Spleen (tissue), 7 donors: ENCODE measurements around the gene VPS54.

Source experiments
- POLR2A ChIP-seq, 3 donors: fragments of 450-650 bp; IDR thresholded peaks; one replicate each; pipeline ENCODE4 v1.5.1; 2017; ENCODE audit warnings: antibody characterized with exemption in 3 of 3, mild to moderate bottlenecking in 1 of 3
- TF ChIP-seq, protein P1 (sequence below), 11 experiments: fragments of 200-600 bp in 7 of 11; fragments of 450-650 bp in 4 of 11; sonication (generic) in 4 of 11; IDR thresholded peaks in 8 of 11; conservative IDR thresholded peaks in 3 of 11; 1 replicate in 7 of 11; 2 replicates in 4 of 11; pipeline versions ENCODE4 v1.4.0 to v1.8.0; 2016 to 2021; ENCODE audit warnings: antibody characterized with exemption in 11 of 11, inconsistent platforms in 4 of 11, mild to moderate bottlenecking in 1 of 11
- donor health status: DM: no; HTN: no; CAD: no; lungs with moderate emphysema.
- donor health status: DM: no; HTN: no; CAD: no.
- donor health status: DM: no; HTN: no; CAD: no.

DNA sequence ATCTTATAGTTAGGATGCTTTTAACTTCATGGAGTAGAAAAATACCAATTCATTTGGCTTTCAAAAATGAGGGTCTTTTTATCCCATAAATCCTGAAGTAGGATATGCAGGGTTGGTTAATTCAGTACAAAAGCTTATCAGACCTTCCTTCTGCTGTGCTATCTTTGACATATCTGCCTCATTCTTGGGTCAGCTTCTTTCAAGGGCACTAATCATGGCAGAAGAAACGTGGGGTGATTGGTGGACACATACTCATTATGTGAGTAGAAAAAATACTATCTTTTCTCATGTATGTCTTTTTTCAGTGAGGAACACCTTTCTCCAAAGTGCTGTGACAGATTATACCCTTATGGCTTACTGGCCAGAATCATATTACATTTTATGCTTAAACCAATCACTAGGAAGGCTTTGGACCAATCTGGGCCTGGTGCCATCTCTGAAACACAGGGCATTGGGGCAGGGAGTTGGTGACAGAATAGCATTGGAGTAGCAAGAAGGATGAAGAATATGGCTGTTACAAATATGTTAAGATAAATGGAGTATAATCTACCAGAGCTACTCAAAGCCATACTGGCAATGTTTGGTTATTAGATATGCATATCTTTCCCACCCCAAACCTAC, 167.4 kb downstream of the VPS54 start:
- TF ChIP-seq, protein P1, sequence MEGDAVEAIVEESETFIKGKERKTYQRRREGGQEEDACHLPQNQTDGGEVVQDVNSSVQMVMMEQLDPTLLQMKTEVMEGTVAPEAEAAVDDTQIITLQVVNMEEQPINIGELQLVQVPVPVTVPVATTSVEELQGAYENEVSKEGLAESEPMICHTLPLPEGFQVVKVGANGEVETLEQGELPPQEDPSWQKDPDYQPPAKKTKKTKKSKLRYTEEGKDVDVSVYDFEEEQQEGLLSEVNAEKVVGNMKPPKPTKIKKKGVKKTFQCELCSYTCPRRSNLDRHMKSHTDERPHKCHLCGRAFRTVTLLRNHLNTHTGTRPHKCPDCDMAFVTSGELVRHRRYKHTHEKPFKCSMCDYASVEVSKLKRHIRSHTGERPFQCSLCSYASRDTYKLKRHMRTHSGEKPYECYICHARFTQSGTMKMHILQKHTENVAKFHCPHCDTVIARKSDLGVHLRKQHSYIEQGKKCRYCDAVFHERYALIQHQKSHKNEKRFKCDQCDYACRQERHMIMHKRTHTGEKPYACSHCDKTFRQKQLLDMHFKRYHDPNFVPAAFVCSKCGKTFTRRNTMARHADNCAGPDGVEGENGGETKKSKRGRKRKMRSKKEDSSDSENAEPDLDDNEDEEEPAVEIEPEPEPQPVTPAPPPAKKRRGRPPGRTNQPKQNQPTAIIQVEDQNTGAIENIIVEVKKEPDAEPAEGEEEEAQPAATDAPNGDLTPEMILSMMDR (IDR thresholded peaks at IDR 0.05 in 8 of 11, conservative IDR thresholded peaks at IDR 0.05 in 3 of 11) = no peak
- TF ChIP-seq POLR2A (IDR thresholded peaks at IDR 0.05) = no peak
